IMR-90 (cell line): ENCODE measurements around the gene LHPP. TPM values are rescaled to one million over a fixed set of nuclear protein-coding genes. Genes with fewer than 3 reads are reported as not detected.
"Not testable (repeated sequence)": the region's sequence is repeated elsewhere in the genome, so short reads cannot be mapped to it uniquely, and the experiment has no call there.

Experiments used
- ATAC-seq: fragments of 200-7000 bp; cut with Tn5 transposase; 2 replicates; pipeline ENCODE4 v1.9.1; 2020; ENCODE audit warnings: low read depth, mild to moderate bottlenecking, moderate library complexity
- BruUV-seq: library from RNA; stranded (reverse); fragments of 400-500 nt; replicated peaks from 2 replicates; lab custom pipeline; 2021; lab: Mats Ljungman, UMichigan
- CTCF ChIA-PET: fragments of 300-600 bp; formaldehyde crosslinking; extraction: SDS; loops from one replicate; lab custom pipeline; 2021; ENCODE audit warnings: antibody characterized with exemption; lab: Yijun Ruan, JAX
- POLR2A ChIA-PET: fragments of 300-600 bp; sonication (Branson Sonifier 250); formaldehyde crosslinking; loops from one replicate; lab custom pipeline; 2022; ENCODE audit warnings: antibody characterized with exemption; ENCODE audit not compliant: unreplicated experiment; lab: Charles Lee
- DNase-seq: peaks from one replicate; pipeline ENCODE4 v3.0.0; 2013
- H2AFZ ChIP-seq: replicated peaks from 2 replicates; pipeline ENCODE3; 2013; ENCODE audit warnings: low read length, mild to moderate bottlenecking; ENCODE audit not compliant: poor library complexity
- H2AK5ac ChIP-seq: 2 replicates; pipeline ENCODE4 v1.6.1; 2013; ENCODE audit warnings: low read depth, low read length, inconsistent platforms
- H2AK9ac ChIP-seq: replicated peaks from 2 replicates; pipeline ENCODE3; 2013; ENCODE audit warnings: mild to moderate bottlenecking, low read depth, low read length, moderate library complexity; ENCODE audit not compliant: poor library complexity
- H2BK120ac ChIP-seq: 2 replicates; pipeline ENCODE4 v1.6.1; 2013; ENCODE audit warnings: low read depth, low read length, inconsistent platforms
- H2BK15ac ChIP-seq: 3 replicates; pipeline ENCODE4 v1.6.1; 2013; ENCODE audit warnings: low read depth, low read length, inconsistent platforms
- H2BK20ac ChIP-seq: 2 replicates; pipeline ENCODE4 v1.6.1; 2013; ENCODE audit warnings: low read depth, mild to moderate bottlenecking, inconsistent platforms, low read length, moderate library complexity
- H2BK5ac ChIP-seq: 2 replicates; pipeline ENCODE4 v1.6.1; 2013; ENCODE audit warnings: mild to moderate bottlenecking, low read depth, low read length, inconsistent platforms; ENCODE audit not compliant: poor library complexity, severe bottlenecking
- H3K14ac ChIP-seq: replicated peaks from 2 replicates; pipeline ENCODE4 v1.6.1; 2013; ENCODE audit warnings: low read depth, low read length, inconsistent platforms
- H3K18ac ChIP-seq: 2 replicates; pipeline ENCODE4 v1.6.1; 2013; ENCODE audit warnings: low read depth, low read length, control low read depth
- H3K23ac ChIP-seq: 2 replicates; pipeline ENCODE4 v1.6.1; 2013; ENCODE audit warnings: low read depth, low read length, inconsistent platforms
- H3K27ac ChIP-seq: 2 replicates; pipeline ENCODE4 v1.5.1; 2013; ENCODE audit warnings: mild to moderate bottlenecking, control low read depth, low read length; ENCODE audit not compliant: insufficient read depth
- H3K27me3 ChIP-seq: 2 replicates; pipeline ENCODE4 v1.6.1; 2013; ENCODE audit warnings: low read length; ENCODE audit not compliant: control insufficient read depth, insufficient read depth
- H3K36me3 ChIP-seq: 2 replicates; pipeline ENCODE4 v1.6.1; 2013; ENCODE audit warnings: low read length, mixed read lengths; ENCODE audit not compliant: control insufficient read depth, insufficient read depth
- H3K4ac ChIP-seq: 2 replicates; pipeline ENCODE4 v1.6.1; 2013; ENCODE audit warnings: low read depth, low read length, inconsistent platforms
- H3K4me1 ChIP-seq: 2 replicates; pipeline ENCODE4 v1.6.1; 2013; ENCODE audit warnings: low read length, mixed read lengths; ENCODE audit not compliant: control insufficient read depth, insufficient read depth
- H3K4me2 ChIP-seq: 2 replicates; pipeline ENCODE4 v1.6.1; 2013; ENCODE audit warnings: low read depth, mild to moderate bottlenecking, control low read depth, low read length, moderate library complexity
- H3K4me3 ChIP-seq: 2 replicates; pipeline ENCODE4 v1.5.1; 2013; ENCODE audit warnings: low read depth, mild to moderate bottlenecking, control low read depth, low read length, moderate library complexity; ENCODE audit not compliant: insufficient read depth
- H3K56ac ChIP-seq: 2 replicates; pipeline ENCODE4 v1.6.1; 2013; ENCODE audit warnings: low read length, inconsistent platforms; ENCODE audit not compliant: insufficient read depth; ENCODE audit errors: extremely low read depth
- H3K79me1 ChIP-seq, 2 experiments: 2 replicates each; pipeline ENCODE4 v1.6.1; 2013; ENCODE audit warnings: low read length in 2 of 2, inconsistent platforms in 1 of 2, low read depth in 1 of 2
- H3K9ac ChIP-seq: 2 replicates; pipeline ENCODE4 v1.6.1; 2013; ENCODE audit warnings: low read depth, low read length, control low read depth
- H3K9me1 ChIP-seq: 2 replicates; pipeline ENCODE4 v1.6.1; 2013; ENCODE audit warnings: low read length, inconsistent platforms; ENCODE audit not compliant: insufficient read depth
- H3K9me3 ChIP-seq: 2 replicates; pipeline ENCODE4 v1.6.1; 2013; ENCODE audit warnings: low read length; ENCODE audit not compliant: control insufficient read depth, insufficient read depth
- H4K20me1 ChIP-seq: 2 replicates; pipeline ENCODE4 v1.6.1; 2013; ENCODE audit warnings: low read length, inconsistent platforms; ENCODE audit not compliant: insufficient read depth
- H4K5ac ChIP-seq: 2 replicates; pipeline ENCODE4 v1.6.1; 2013; ENCODE audit warnings: mild to moderate bottlenecking, low read depth, low read length, control low read depth
- H4K8ac ChIP-seq, 2 experiments: 2 replicates each; pipeline ENCODE4 v1.6.1; 2013; ENCODE audit warnings: low read depth in 2 of 2, low read length in 2 of 2, control low read depth in 1 of 2, inconsistent platforms in 1 of 2
- H4K91ac ChIP-seq: 2 replicates; pipeline ENCODE4 v1.6.1; 2013; ENCODE audit warnings: low read depth, low read length, inconsistent platforms; ENCODE audit not compliant: insufficient read depth
- CEBPB ChIP-seq: IDR thresholded peaks from 2 replicates; pipeline ENCODE4 v1.6.1; 2012; ENCODE audit warnings: low read depth, low read length, improper control_type of control experiment
- MAFK ChIP-seq: IDR thresholded peaks from 2 replicates; pipeline ENCODE4 v1.6.1; 2012; ENCODE audit warnings: low read depth, low read length, improper control_type of control experiment
- POLR2A ChIP-seq: IDR thresholded peaks from 2 replicates; pipeline ENCODE4 v1.6.1; 2012; ENCODE audit warnings: mild to moderate bottlenecking, low read depth, low read length
- RCOR1 ChIP-seq: IDR thresholded peaks from 2 replicates; pipeline ENCODE4 v1.6.1; 2012; ENCODE audit warnings: mild to moderate bottlenecking, low read length, improper control_type of control experiment; ENCODE audit not compliant: insufficient replicate concordance
- RFX5 ChIP-seq: IDR thresholded peaks from 2 replicates; pipeline ENCODE4 v1.8.0; 2012; ENCODE audit warnings: low read depth, mild to moderate bottlenecking, low read length, moderate library complexity
- SMC3 ChIP-seq: fragments of 150-350 bp; IDR thresholded peaks from 2 replicates; pipeline ENCODE4 v1.6.1; 2016; ENCODE audit warnings: low read depth, mild to moderate bottlenecking, antibody characterized with exemption, low read length, moderate library complexity
- WGBS, 2 experiments: methylation state at CpG; one replicate each; pipeline versions ENCODE4 v1.1.5 to v1.1.7; 2013; ENCODE audit warnings: missing lambda C conversion rate in 2 of 2; ENCODE audit not compliant: insufficient read length in 1 of 2; ENCODE audit errors: extremely low coverage in 2 of 2; 5-methylcytosine and 5-hydroxymethylcytosine counted together
- dilution Hi-C: fragments of 300-500 bp; cut with HindIII; formaldehyde crosslinking; loops from one replicate; pipeline ENCODE4 v1.14.3; 2018; ENCODE audit warnings: low sequenced_read_pairs; ENCODE audit not compliant: unreplicated experiment
- in situ Hi-C: fragments of 300-500 bp; cut with MboI; formaldehyde crosslinking; loops from 3 replicates; pipeline ENCODE4 v1.14.3; 2019; ENCODE audit warnings: low sequenced_read_pairs, inconsistent platforms, mixed read lengths
- intact Hi-C: fragments of 100-400 bp; cut with micrococcal nuclease; formaldehyde crosslinking; loops from 2 replicates; pipeline ENCODE4 v1.10.0; 2022
- polyA plus RNA-seq, 3 experiments: library from polyadenylated mRNA; depleted of rRNA; stranded (reverse); fragments of >200 nt; gene quantifications; 2 replicates each; pipeline ENCODE4 v1.2.3, GENCODE V29; 2012; ENCODE audit warnings: low replicate concordance in 1 of 3
- total RNA-seq: library from RNA; depleted of rRNA; stranded (reverse); fragments of >200 nt; gene quantifications from 2 replicates; pipeline ENCODE4 v1.2.3, GENCODE V29; 2012

The LHPP gene
- total and polyA plus RNA-seq, 2 of the 4 experiments (the other 2 are of a cell fraction): 2.7 to 8.3 TPM

DNA sequence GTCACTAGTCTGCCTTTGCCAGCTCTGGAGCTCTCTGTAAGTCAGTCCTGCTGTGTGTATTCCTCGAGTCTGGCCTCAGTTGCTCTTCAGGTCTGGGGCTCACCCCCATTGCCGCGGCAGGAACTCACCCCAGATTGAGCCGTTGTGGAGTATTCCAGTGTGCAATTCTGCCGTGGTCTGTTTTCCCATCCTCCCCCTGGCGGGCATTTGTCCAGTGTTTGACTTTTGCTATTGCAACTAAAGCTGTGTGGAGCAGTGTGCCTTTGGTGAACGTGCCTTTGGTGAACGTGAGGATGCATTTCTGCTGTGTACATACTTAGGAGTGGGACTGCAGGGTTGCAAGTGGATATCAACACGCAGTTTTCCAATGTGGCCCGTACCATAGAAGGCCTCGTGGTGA, 148.1 kb downstream of the LHPP start:
- no peak overlapping the region for H3K4ac ChIP-seq
- H3K9me3 ChIP-seq: no peaks in the 10 kb centered on the region
- WGBS, 2 experiments: 89% methylated on average over 8 of the region's 11 CpGs; no CpG with 5 or more reads in 1 of the 2 experiments
- no peak overlapping the region for H4K91ac ChIP-seq
- no peak overlapping the region for H3K4me2 ChIP-seq
- no peaks in the 10 kb centered on the region for H3K79me1 ChIP-seq
- H4K20me1 ChIP-seq: no peaks in the 10 kb centered on the region; the same call in 1 of the 2 replicates
- H2BK15ac ChIP-seq: no peak overlapping the region
- in situ Hi-C loops: no loop called here
- no peak overlapping the region for H2AK5ac ChIP-seq
- H2BK120ac ChIP-seq: no peak overlapping the region
- H3K36me3 ChIP-seq: no peaks in the 10 kb centered on the region
- no peak overlapping the region for H3K9ac ChIP-seq
- POLR2A ChIA-PET: no interaction called here
- no peaks in the 10 kb centered on the region for H3K9me1 ChIP-seq
- no TSS peak for BruUV-seq
- H2AFZ ChIP-seq: no peak overlapping the region
- no peak overlapping the region for H3K23ac ChIP-seq
- H3K56ac ChIP-seq: no peak overlapping the region
- H3K18ac ChIP-seq: no peak overlapping the region
- no peak overlapping the region for H3K14ac ChIP-seq
- TF ChIP-seq SMC3 (no peak), RCOR1 (no peak), RFX5 (no peak), CEBPB (no peak), POLR2A (no peak), MAFK (no peak)
- no peak for ATAC-seq
- intact Hi-C loops: no loop called here
- dilution Hi-C loops: no loop called here
- H4K8ac ChIP-seq: no peak overlapping the region
- H3K27me3 ChIP-seq: no peaks in the 10 kb centered on the region
- no peak overlapping the region for H2AK9ac ChIP-seq
- H4K5ac ChIP-seq: no peak overlapping the region
- H2BK5ac ChIP-seq: no peak overlapping the region
- no peaks in the 10 kb centered on the region for H3K4me1 ChIP-seq
- no peak overlapping the region for H2BK20ac ChIP-seq
- H3K27ac ChIP-seq: no peak overlapping the region
- DNase-seq: no peak
- CTCF ChIA-PET: no interaction called here
- no peak overlapping the region for H3K4me3 ChIP-seq

DNA sequence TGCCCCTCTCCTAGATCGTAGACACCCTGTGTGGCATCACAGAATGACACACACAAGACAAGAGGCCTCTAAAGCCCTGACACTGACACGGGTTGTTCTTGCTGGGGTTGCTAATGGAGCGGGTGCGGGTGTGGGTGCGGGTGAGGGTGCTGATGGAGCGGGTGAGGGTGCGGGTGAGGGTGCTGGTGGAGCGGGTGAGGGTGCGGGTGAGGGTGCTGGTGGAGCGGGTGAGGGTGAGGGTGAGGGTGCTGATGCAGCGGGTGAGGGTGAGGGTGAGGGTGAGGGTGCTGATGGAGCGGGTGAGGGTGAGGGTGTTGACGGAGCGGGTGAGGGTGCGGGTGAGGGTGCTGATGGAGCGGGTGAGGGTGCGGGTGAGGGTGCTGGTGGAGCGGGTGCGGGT, 148.6 kb downstream of the LHPP start:
- H2AK9ac ChIP-seq, H3K9ac ChIP-seq, H2BK5ac ChIP-seq, H3K23ac ChIP-seq, H3K27ac ChIP-seq, H3K4me2 ChIP-seq, H3K56ac ChIP-seq, CTCF ChIA-PET, H3K79me1 ChIP-seq, H4K8ac ChIP-seq, H3K14ac ChIP-seq, H3K4ac ChIP-seq, H3K36me3 ChIP-seq, H2AK5ac ChIP-seq, intact Hi-C loops, H3K4me1 ChIP-seq, BruUV-seq, H3K4me3 ChIP-seq, H2AFZ ChIP-seq, H4K91ac ChIP-seq, H4K20me1 ChIP-seq, H2BK20ac ChIP-seq, DNase-seq, H3K9me3 ChIP-seq, in situ Hi-C loops, POLR2A ChIA-PET, H3K27me3 ChIP-seq, ATAC-seq, H2BK120ac ChIP-seq, H2BK15ac ChIP-seq, dilution Hi-C loops, H3K18ac ChIP-seq, H3K9me1 ChIP-seq, H4K5ac ChIP-seq: not testable (repeated sequence)
- WGBS, 2 experiments: 97% methylated on average over 6 of the region's 19 CpGs; no CpG with 5 or more reads in 1 of the 2 experiments
